GM18511 (cell line): ENCODE results near the gene OR52E1.
"Not testable (repeated sequence)": the region's sequence is repeated elsewhere in the genome, so short reads cannot be mapped to it uniquely, and the experiment has no call there.

Experiments used
- ATAC-seq: cut with Tn5 transposase; IDR thresholded peaks from one replicate; pipeline ENCODE4 v1.9.1; 2021; ENCODE audit warnings: mild to moderate bottlenecking, moderate library complexity; ENCODE audit not compliant: unreplicated experiment

The OR52E1 gene

DNA sequence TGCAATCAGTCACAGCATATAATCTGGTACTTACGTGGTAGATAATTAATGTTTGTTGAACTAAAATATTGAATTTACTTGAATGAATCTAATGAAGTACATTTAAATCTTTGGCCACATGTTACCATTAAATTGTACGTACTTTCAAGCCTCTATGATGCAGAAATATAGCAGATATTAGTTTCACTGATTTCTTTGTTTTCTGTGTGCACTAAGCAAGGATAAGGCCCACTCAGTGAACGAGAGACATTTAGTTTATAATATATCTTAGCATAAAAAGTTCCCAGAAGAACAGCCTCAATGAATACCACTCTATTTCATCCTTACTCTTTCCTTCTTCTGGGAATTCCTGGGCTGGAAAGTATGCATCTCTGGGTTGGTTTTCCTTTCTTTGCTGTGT, at the start of gene OR52E1:
Gene OR52E1, plus strand, starts transcription at position 301 of the 400 bp plus-strand sequence.
- no peak for ATAC-seq

DNA sequence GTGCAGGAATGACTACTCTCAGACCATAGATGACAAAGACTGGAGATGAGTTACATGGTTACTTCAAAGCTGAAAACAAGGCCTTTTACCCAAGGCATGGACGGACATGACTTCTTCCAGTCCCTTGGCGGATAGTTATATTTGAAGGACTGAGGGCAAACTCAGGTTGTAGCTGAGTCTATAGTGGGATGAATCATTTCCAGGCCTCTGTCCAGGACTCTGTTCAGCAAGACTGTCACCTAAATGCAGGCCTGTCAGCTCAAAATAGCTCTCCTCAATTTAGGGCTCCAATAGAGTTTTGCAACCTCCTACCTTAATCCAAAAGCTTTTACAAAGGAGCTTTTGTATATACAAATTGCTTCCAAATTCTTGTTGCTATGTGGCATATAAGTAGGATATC, 47.4 kb upstream of the OR52E1 start:
- ATAC-seq, result no peak

DNA sequence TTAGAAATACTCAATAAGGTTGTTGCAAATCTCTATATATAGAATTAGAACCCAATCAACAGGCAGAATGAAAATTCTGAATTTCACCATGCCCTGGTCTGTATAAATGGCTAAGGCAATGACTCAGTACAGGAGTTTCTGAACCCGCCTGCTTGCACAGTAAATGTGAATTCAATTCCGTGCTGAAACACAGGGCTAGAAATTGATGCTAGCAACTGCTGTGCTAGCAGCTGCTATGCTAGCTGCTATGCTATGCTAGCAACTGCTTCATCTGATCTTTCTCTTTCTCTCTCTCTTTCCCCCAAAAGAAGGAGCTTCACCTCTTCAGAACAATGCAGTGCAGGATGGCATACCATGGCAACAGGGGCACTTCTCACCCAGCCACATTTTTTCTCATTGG, 32.7 kb upstream of the OR52E1 start:
- ATAC-seq, result no peak

DNA sequence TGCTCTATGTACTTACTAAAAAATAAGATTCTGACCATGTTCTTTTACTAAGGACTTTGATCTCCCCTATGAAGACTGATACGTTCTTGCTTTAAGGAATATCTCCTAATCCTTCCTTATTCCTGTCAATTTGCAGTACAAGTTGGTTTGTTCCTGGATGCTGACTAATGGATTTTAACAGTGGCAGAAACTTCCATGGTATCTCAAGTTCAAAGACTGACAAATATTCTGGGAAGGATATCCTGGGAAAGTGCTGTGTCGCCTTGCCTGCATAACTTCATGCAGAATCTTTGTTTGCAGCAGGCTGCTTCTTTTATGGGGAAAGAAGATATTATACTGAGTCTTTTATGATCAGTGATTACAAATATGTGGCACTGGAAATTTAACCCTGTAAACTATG, 31.4 kb upstream of the OR52E1 start:
- no peak for ATAC-seq

DNA sequence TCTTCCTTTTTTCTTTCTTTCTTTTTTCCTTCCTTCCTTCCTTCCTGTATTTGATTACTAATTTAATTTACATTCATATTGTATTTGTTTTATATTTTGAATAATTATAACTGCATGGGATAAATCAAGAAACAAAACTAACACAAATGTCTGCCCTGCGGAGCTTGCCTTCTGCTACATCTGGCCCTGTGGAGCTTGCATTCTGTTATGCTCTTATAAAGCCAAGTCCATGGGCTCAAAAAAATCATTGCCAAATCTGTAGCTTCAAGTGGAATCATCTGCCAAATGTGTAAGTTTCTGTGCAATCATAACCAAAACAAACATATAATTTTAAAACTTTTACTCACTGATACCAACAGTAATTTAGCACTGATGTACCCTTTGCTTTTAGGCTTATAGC, 31.0 kb upstream of the OR52E1 start:
- no peak for ATAC-seq

DNA sequence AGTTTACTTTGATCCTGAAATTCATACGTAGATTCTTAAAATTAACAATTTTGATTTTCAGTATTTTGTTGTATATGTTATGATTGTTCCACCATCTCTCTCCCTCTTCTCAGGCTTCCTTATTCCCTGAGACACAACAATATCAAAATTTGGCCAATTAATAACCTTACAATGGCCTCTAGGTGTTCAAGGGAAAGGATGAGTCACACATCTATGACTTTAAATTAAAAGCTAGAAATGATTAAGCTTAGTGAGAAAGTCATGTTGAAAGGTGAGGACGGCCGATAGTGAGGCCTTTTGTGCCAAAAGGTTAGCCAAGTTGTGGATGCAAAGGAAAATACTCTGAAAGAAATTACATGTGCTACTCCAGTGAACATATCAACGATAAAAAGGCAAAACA, 28.5 kb upstream of the OR52E1 start:
- ATAC-seq, result no peak

DNA sequence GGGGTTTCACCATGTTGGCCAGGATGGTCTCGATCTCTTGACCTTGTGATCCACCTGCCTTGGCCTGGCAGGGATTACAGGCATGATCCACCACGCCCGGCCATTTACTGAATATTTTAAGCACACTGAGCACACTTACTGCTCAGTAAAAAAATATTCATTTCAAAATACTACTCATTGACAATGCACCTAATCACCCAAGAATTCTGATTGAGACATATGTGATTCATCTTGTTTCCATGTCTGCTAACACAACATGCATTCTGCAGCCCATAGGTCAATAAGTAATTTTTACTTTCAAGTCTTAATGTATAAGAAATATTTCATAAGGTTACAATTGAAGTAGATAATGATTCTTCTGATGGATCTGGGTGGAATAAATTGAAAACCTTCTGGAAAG, 27.3 kb upstream of the OR52E1 start:
- no peak for ATAC-seq

DNA sequence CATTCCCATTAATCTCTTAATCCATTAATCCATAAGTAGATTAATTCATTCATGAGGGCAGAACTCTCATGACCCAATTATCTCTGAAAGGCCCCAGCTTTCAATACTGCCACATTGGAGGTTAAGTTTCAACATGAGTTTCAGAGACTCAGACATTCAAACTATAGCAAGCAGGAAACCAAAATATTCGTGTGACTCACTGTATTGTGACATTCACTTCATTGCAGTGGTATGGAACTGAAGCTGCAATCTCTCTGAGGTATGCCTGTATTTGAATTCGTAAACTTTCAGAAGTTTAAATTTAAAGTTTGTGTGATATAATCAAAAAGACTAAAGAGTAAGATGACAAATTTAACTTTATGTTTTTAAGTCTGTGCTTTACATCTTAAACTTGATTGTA, 26.0 kb upstream of the OR52E1 start:
- no peak for ATAC-seq

DNA sequence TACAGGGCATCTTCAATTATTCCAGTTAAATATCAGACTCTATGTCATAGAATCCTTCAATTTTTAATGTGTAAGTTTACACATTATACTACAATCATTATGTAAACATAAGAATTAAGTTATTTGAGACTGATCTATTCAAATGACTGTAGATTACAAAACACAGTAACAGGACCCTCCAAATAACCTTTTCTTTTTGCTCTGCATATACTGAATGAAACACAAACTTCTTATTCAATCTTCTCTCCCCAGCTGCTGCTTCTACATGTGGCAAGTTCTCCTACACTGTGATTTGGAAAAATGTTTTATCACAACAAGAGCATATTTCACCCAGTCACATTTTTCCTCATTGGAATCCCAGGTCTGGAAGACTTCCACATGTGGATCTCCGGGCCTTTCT, 23.1 kb upstream of the OR52E1 start, which contains the start of gene OR52J3:
Gene OR52J3, plus strand, starts transcription at position 301 of the 400 bp plus-strand sequence. Its CDS starts 0 bp downstream, at position 301.
- ATAC-seq, result no peak

DNA sequence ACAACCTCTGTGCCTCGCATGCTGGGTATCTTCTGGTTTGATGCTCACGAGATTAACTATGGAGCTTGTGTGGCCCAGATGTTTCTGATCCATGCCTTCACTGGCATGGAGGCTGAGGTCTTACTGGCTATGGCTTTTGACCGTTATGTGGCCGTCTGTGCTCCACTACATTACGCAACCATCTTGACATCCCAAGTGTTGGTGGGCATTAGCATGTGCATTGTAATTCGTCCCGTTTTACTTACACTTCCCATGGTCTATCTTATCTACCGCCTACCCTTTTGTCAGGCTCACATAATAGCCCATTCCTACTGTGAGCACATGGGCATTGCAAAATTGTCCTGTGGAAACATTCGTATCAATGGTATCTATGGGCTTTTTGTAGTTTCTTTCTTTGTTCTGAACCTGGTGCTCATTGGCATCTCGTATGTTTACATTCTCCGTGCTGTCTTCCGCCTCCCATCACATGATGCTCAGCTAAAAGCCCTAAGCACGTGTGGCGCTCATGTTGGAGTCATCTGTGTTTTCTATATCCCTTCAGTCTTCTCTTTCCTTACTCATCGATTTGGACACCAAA, 22.5 kb upstream of the OR52E1 start:
- no peak for ATAC-seq

DNA sequence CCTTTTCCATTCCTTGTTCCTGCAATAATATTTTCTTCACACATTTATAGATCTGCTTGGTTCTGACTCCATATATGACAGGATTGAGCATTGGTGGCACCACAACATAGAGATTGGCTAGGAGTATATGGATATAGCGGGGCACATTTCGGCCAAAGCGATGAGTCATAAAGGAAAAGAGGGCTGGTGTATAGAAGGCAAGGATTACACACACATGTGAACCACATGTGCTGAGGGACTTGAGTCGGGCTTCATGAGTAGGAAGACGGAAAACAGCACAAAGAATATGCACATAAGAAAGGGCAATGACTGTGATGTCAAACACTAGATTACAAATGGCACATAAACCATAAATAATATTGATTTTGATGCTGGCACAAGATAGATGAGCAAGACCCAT, 10.7 kb upstream of the OR52E1 start:
- ATAC-seq, result not testable (repeated sequence)

DNA sequence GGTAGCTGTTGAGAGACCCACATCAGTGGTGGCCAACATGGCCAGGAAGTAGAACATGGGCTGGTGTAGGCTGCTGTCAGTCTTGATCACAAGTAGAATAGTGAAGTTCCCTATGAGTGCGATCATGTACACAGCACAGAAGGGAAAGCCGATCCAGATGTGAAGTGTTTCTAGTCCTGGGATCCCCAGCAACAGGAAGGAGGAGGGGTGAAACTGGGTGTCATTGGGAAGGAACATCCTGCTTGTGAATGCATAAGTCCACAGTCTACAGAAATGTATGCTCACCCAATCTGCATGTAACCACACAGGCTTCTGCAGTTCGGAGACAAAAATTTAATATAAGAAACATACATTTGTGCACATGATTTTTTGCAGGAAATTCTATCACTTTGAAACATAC, 10.0 kb upstream of the OR52E1 start, which contains the start of gene OR52E2:
Gene OR52E2, minus strand, starts transcription at position 237 of the 400 bp plus-strand sequence. Its CDS starts 0 bp downstream, at position 237.
- no peak for ATAC-seq

DNA sequence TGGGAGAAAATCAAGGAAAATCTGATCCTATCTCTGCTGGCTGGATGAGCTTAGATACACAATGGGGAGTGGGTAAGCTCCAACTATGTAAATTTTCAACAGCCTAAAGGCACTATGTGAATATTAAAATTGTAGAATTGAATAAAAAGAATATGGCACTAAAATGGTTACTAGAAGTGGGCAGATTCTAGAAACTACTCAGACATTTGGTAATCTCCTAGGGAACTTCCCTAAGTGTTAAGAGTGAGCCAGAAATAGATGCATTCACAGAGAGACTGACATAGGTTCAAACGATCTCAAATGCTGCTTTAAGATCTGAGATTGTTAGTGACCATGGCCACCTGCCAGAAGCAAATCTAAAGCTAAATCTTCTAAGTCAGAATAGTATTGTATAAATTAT, 4.3 kb upstream of the OR52E1 start:
- ATAC-seq, result no peak

DNA sequence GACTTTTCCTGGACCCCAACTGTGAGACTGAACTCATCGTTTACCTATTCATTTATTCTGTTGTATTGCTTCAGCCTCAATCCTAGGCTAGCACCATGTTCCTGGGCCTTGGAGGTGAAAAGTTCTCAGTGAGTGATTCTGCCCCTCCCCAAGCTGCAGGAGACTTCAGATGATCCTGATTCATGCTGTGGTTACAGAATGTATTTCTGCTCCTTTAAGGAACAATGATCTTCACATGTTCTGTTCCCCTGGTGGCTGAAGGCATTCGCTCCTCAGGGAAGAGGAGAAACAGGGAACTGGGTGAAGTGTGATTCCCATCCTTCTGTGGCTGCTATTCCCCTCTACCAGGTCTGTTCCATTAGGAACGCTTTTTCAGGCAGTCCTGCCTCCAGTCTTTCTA, 2.4 kb downstream of the OR52E1 start:
- ATAC-seq, result no peak

DNA sequence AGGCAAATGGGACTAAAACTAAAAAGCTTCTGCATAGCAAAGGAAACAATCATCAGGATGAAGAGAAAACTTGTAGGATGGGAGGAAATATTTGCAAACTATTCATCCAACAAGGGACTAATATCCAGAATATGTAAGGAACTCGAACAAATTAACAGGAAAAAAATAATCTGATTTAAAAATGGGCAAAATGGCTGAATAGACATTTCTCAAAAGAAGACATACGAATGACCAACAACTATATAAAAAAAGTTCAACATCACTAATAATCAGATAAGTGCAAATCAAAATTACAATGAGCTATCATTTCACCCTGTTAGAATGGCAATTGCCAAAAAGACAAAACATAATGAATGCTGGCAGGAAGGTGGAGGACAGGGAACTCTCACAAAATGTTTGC, 12.0 kb downstream of the OR52E1 start:
- no peak for ATAC-seq

DNA sequence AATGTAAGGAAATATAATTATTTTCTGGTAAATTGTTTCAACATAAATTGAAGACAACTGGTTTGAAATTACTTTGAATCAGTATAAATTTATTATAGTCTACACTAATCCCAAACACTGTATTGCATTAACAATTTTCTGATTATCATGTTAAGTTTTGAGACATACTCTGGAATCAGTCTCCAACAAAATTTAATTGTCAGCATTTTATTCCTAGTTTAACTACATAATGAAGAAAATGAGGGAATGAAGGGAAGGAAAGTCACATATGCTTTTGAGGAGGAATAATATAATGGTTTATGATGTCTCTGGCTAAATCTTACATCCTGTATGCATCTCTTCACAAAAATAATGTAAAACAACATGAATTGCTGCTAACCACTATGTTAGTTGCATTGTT, 14.2 kb downstream of the OR52E1 start:
- no peak for ATAC-seq

DNA sequence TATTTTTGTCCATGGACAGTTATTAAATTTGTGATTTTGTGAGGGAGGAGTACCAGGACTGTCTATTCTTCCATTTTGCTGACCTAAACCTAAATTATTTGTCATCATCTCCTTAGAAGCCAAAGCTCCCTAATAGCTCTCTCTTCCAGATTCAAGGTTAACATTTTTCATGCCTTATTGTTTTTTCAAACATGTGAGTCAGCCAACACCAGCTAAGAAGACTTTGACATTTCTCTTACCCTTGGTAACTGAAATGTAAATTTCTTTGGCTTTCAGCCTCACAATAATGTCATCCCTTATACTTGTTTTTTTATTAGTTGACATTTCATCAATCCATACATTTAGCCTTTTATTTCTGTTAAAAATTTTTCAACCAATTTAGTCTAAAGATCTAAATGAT, 19.2 kb downstream of the OR52E1 start:
- no peak for ATAC-seq

DNA sequence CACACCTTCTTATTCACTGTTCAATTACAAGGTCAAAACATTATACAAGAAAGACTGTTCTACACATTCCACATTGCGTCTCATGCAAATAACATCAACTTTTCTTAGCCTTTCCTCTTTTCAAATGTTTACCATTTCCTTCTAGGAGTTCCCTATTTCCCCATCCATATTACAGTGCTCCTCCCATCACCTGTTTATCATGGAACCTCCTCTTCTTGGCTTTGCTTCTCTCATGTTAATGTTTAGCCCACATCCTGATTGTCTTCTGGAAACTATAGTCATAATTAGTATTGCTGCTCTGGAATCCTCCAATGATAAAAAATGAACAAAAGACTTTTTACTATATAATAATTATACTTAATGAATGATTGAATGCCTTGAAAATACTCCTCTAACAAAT, 21.3 kb downstream of the OR52E1 start:
- no peak for ATAC-seq

DNA sequence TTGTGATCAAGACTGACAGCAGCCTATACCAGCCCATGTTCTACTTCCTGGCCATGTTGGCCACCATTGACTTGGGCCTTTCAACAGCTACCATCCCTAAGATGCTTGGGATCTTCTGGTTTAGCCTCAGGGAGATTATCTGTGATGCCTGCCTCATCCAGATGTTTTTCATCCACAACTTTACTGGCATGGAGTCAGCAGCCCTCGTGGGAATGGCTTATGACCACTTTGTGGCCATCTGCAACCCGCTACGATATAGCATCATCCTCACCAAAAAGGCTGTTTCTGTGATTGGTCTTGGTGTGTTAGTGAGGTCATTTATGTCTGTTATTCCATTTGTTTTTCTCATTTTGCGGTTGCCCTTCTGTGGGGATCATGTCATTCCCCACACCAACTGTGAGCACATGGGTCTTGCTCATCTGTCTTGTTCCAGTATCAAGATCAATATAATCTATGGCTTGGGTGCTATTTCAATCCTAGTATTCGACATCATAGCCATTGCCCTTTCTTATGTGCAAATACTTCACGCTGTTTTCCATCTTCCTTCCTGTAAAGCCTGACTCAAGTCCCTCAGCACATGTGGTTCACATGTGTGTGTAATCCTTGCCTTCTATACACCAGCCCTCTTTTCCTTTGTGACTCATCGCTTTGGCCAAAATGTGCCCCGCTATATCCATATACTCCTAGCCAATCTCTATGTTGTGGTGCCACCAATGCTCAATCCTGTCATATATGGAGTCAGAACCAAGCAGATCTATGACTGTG, 23.6 kb downstream of the OR52E1 start:
- ATAC-seq, result no peak

DNA sequence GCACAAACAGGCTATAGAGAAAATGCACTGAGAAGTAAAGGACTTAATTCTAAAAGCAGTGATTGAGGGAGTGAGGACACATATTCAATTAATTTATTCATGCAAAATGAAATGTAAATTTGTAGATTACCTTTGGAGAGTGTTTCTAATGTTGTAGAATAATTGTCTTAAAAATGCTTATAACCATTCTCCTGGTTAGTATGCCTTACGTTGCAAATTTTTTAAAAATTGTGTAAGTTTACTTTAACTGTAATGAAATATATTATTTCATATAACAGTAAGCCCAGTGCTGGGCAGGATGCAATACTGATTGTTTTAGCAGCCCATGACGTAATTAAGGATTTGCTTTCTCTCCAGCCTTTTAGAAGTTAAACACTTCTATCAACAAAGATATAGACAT, 26.6 kb downstream of the OR52E1 start:
- no peak for ATAC-seq

DNA sequence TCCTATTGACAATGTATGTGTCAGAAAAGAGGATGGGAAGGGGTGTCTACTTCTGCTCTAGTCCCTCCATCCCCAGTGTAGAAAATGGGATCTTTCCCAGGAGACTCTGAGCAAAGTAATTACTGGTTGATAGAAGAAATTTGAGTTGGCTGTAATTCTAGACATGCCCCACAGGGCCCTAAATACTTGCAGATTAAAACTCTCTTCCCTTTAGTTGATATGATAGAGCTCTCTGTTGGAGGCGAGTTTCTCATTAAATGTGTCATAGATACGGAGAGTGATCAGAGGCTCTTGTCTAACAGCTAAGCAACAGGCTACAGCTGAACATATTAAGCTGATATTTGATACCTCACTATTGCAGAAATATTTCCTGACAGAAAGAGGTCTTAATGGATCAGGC, 32.9 kb downstream of the OR52E1 start:
- ATAC-seq, result no peak

DNA sequence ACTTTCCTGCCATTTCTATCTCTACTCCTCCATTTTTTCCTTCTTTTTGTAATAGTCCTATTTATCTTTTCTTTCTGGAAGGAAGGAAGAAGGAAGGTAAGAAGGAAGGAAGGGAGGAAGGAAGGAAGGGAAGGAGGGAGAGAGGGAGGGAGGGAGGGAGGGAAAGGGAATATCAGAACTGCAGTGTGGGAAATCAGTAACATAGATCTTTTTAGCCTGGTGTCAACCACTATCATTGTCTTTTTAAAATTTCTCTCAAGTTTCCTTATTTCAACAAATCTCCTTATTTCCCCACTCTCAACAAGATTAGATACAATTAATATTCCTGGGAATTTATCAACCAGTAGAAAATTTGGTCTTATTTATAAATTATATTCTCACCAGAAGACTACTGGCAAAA, 33.7 kb downstream of the OR52E1 start:
- no peak for ATAC-seq

DNA sequence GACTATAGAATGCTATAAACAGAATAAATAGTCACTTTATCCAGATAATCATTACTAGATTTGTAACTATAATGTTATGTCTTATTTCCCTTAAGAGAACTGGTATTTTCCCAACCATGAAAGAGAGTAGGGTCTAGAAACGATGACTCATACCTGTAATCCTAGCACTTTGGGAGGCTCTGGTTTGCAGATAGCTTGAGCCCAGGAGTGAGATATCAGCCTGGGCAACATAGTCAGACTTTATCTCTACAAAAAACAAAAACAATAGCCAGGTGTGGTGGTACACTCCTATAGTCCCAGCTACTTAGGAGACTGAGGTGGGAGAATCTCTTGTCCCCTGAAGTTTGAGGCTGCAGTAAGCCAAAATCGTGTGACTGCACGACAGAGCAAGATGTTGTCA, 37.9 kb downstream of the OR52E1 start:
- ATAC-seq, result no peak
